Measurements from ENCODE around the gene NR2E1.

NR2E1 gene

GRCh38 chr6:108211671-108212070, 45.8 kb downstream of the NR2E1 start:
- DNase-seq (ENCODE audit: low read depth): no peak

GRCh38 chr6:108222064-108222463, 56.2 kb downstream of the NR2E1 start:
- no peak for DNase-seq (ENCODE audit: low read depth)

- no peak for DNase-seq (ENCODE audit: low read depth)
These were observed 56.7 kb downstream of the NR2E1 start for GRCh38 chr6:108222504-108222903.

GRCh38 chr6:108227290-108227689, 61.5 kb downstream of the NR2E1 start:
- DNase-seq (ENCODE audit: low read depth): no peak

GRCh38 chr6:108228416-108228815, 62.6 kb downstream of the NR2E1 start:
- DNase-seq (ENCODE audit: low read depth): no peak

GRCh38 chr6:108235127-108235526, 69.3 kb downstream of the NR2E1 start:
- no peak for DNase-seq (ENCODE audit: low read depth)

GRCh38 chr6:108236791-108237190, 71.0 kb downstream of the NR2E1 start:
- no peak for DNase-seq (ENCODE audit: low read depth)

- DNase-seq (ENCODE audit: low read depth): no peak
These were observed 72.5 kb downstream of the NR2E1 start for GRCh38 chr6:108238322-108238721.

Data from GM04504 (cell line).